H9 (cell line): Measurements from ENCODE around the gene YPEL4. TPM values are rescaled to one million over a fixed set of nuclear protein-coding genes. Genes with fewer than 3 reads are reported as not detected.

Experiments
- DNase-seq: peaks from one replicate; pipeline ENCODE4 v3.0.0-alpha.2; 2017
- H2AFZ ChIP-seq: one replicate; pipeline ENCODE4 v1.6.1; 2013; ENCODE audit warnings: mild to moderate bottlenecking, low read length, control low read depth, moderate library complexity
- H2AK5ac ChIP-seq: 2 replicates; pipeline ENCODE4 v1.6.1; 2013; ENCODE audit warnings: low read length, control low read depth, mixed read lengths; ENCODE audit not compliant: insufficient read length
- H2BK120ac ChIP-seq: one replicate; pipeline ENCODE4 v1.6.1; 2013; ENCODE audit warnings: low read depth, mild to moderate bottlenecking, low read length, control low read depth, inconsistent platforms; ENCODE audit not compliant: poor library complexity, severe bottlenecking
- H2BK12ac ChIP-seq: 2 replicates; pipeline ENCODE4 v1.6.1; 2013; ENCODE audit warnings: low read length, control low read depth, mixed read lengths, low read depth; ENCODE audit not compliant: insufficient read length
- H2BK15ac ChIP-seq: 2 replicates; pipeline ENCODE4 v1.6.1; 2013; ENCODE audit warnings: low read depth, low read length, control low read depth
- H2BK20ac ChIP-seq: one replicate; pipeline ENCODE4 v1.6.1; 2013; ENCODE audit warnings: low read depth, mild to moderate bottlenecking, low read length, control low read depth, inconsistent platforms; ENCODE audit not compliant: poor library complexity, severe bottlenecking
- H2BK5ac ChIP-seq: 2 replicates; pipeline ENCODE4 v1.6.1; 2013; ENCODE audit warnings: low read length, control low read depth, mixed read lengths; ENCODE audit not compliant: insufficient read length
- H3K14ac ChIP-seq: 2 replicates; pipeline ENCODE4 v1.6.1; 2013; ENCODE audit warnings: low read length, control low read depth; ENCODE audit not compliant: insufficient read depth
- H3K18ac ChIP-seq: 2 replicates; pipeline ENCODE4 v1.6.1; 2013; ENCODE audit warnings: low read depth, mild to moderate bottlenecking, mixed read lengths, low read length, control low read depth; ENCODE audit not compliant: insufficient read length
- H3K23ac ChIP-seq: 2 replicates; pipeline ENCODE4 v1.6.1; 2013; ENCODE audit warnings: low read length, control low read depth, mixed read lengths, low read depth; ENCODE audit not compliant: insufficient read length
- H3K23me2 ChIP-seq: 2 replicates; pipeline ENCODE4 v1.6.1; 2013; ENCODE audit warnings: low read depth, mild to moderate bottlenecking, mixed read lengths, low read length, control low read depth; ENCODE audit not compliant: insufficient read length, poor library complexity, severe bottlenecking
- H3K27ac ChIP-seq: 2 replicates; pipeline ENCODE4 v1.5.1; 2013; ENCODE audit warnings: low read length, control low read depth, mixed read lengths, low read depth; ENCODE audit not compliant: insufficient read length
- H3K27me3 ChIP-seq: 2 replicates; pipeline ENCODE4 v1.6.1; 2013; ENCODE audit warnings: low read length, control low read depth, inconsistent platforms; ENCODE audit not compliant: insufficient read depth
- H3K4ac ChIP-seq: 2 replicates; pipeline ENCODE4 v1.6.1; 2013; ENCODE audit warnings: low read depth, mild to moderate bottlenecking, control low read depth, inconsistent platforms, low read length, moderate library complexity
- H3K4me1 ChIP-seq: 2 replicates; pipeline ENCODE4 v1.6.1; 2013; ENCODE audit warnings: low read length, control low read depth, inconsistent platforms; ENCODE audit not compliant: insufficient read depth
- H3K4me2 ChIP-seq: 2 replicates; pipeline ENCODE4 v1.6.1; 2013; ENCODE audit warnings: low read length, control low read depth, mixed read lengths; ENCODE audit not compliant: insufficient read length, insufficient read depth
- H3K56ac ChIP-seq: 2 replicates; pipeline ENCODE4 v1.6.1; 2013; ENCODE audit warnings: low read depth, mild to moderate bottlenecking, mixed read lengths, low read length, control low read depth; ENCODE audit not compliant: insufficient read length
- H3K79me1 ChIP-seq: 2 replicates; pipeline ENCODE4 v1.6.1; 2013; ENCODE audit warnings: low read depth, mild to moderate bottlenecking, moderate library complexity, low read length, control low read depth, inconsistent platforms; ENCODE audit not compliant: insufficient read depth, poor library complexity, severe bottlenecking
- H3K79me2 ChIP-seq: 2 replicates; pipeline ENCODE4 v1.6.1; 2013; ENCODE audit warnings: low read length, control low read depth, inconsistent platforms; ENCODE audit not compliant: insufficient read depth
- H3K9ac ChIP-seq: 2 replicates; pipeline ENCODE4 v1.6.1; 2013; ENCODE audit warnings: low read length, control low read depth, mixed read lengths; ENCODE audit not compliant: insufficient read length; ENCODE audit errors: extremely low read depth
- H3K9me3 ChIP-seq: one replicate; pipeline ENCODE4 v1.6.1; 2013; ENCODE audit warnings: low read depth, low read length, inconsistent platforms; ENCODE audit not compliant: control insufficient read depth
- H3T11ph ChIP-seq: one replicate; pipeline ENCODE4 v1.6.1; 2013; ENCODE audit warnings: mild to moderate bottlenecking, low read length, control low read depth, inconsistent platforms
- H4K20me1 ChIP-seq: one replicate; pipeline ENCODE4 v1.6.1; 2013; ENCODE audit not compliant: control insufficient read depth, insufficient read length, insufficient read depth
- H4K5ac ChIP-seq: 2 replicates; pipeline ENCODE4 v1.6.1; 2013; ENCODE audit warnings: low read depth, mild to moderate bottlenecking, mixed read lengths, low read length, control low read depth; ENCODE audit not compliant: insufficient read length
- H4K8ac ChIP-seq: replicated peaks from 2 replicates; pipeline ENCODE4 v1.6.1; 2013; ENCODE audit warnings: low read length, control low read depth, mixed read lengths, low read depth; ENCODE audit not compliant: insufficient read length
- H4K91ac ChIP-seq: 2 replicates; pipeline ENCODE4 v1.6.1; 2013; ENCODE audit warnings: low read depth, mild to moderate bottlenecking, moderate library complexity, mixed read lengths, low read length, control low read depth; ENCODE audit not compliant: insufficient read length
- H3K27ac Mint-ChIP-seq, 3 experiments: 2 replicates in 2 of 3; 3 replicates in 1 of 3; pipeline ENCODE4 v1.8.0; 2020 to 2021; ENCODE audit warnings: mixed read lengths in 3 of 3, mild to moderate bottlenecking in 1 of 3, moderate library complexity in 1 of 3
- H3K27me3 Mint-ChIP-seq: 2 replicates; pipeline ENCODE4 v1.8.0; 2021; ENCODE audit warnings: low read depth, mild to moderate bottlenecking, moderate library complexity, mixed read lengths
- H3K36me3 Mint-ChIP-seq, 3 experiments: 2 replicates in 2 of 3; 3 replicates in 1 of 3; pipeline ENCODE4 v1.8.0; 2020 to 2021; ENCODE audit warnings: low read depth in 3 of 3, mixed read lengths in 3 of 3; ENCODE audit not compliant: insufficient read depth in 1 of 3
- H3K4me1 Mint-ChIP-seq, 2 experiments: 2 replicates each; pipeline ENCODE4 v1.8.0; 2020; ENCODE audit warnings: mixed read lengths in 2 of 2
- H3K4me3 Mint-ChIP-seq, 2 experiments: 2 replicates in 1 of 2; 3 replicates in 1 of 2; pipeline ENCODE4 v1.8.0; 2020 to 2021; ENCODE audit warnings: mild to moderate bottlenecking in 2 of 2, mixed read lengths in 2 of 2, moderate library complexity in 1 of 2
- H3K9me3 Mint-ChIP-seq, 2 experiments: 2 replicates in 1 of 2; 3 replicates in 1 of 2; pipeline ENCODE4 v1.8.0; 2020; ENCODE audit warnings: mild to moderate bottlenecking in 2 of 2, mixed read lengths in 2 of 2, moderate library complexity in 1 of 2
- CTCF ChIP-seq: fragments of 200-600 bp; sonication (generic); conservative IDR thresholded peaks from 3 replicates; pipeline ENCODE4 v1.8.0; 2021; ENCODE audit warnings: antibody characterized with exemption, mild to moderate bottlenecking
- WGBS: extraction: QIAGEN DNeasy Blood & Tissue Kit; methylation state at CpG from one replicate; pipeline ENCODE4 v1.1.7; 2013; ENCODE audit warnings: missing lambda C conversion rate, low lambda C conversion rate, mixed read lengths; ENCODE audit not compliant: insufficient read length; ENCODE audit errors: extremely low coverage; 5-methylcytosine and 5-hydroxymethylcytosine counted together
- total RNA-seq: library from RNA; stranded (reverse); gene quantifications from 2 replicates; pipeline ENCODE4 v1.2.1, GENCODE V29; 2021

Gene YPEL4
- total RNA-seq, 1 experiment from 2014 or later = 0.13 TPM

GRCh38 chr11:57635246-57635645 is 14.5 kb downstream of the YPEL4 start:
- H2BK5ac ChIP-seq = no peak overlapping the region
- H2BK120ac ChIP-seq = no peak overlapping the region
- no peak overlapping the region for H3T11ph ChIP-seq
- H2AFZ ChIP-seq = no peak overlapping the region
- H3K27ac Mint-ChIP-seq = no peak overlapping the region
- H3K79me2 ChIP-seq = peaks cover 4% of the 10 kb centered on the region; the same call in 1 of the 2 replicates
- peaks cover 28% of the 10 kb centered on the region for H3K27me3 Mint-ChIP-seq
- no peak overlapping the region for H3K14ac ChIP-seq
- no peak overlapping the region for H3K27ac ChIP-seq
- peaks cover 7% of the 10 kb centered on the region for H3K23me2 ChIP-seq
- no peak overlapping the region for H2AK5ac ChIP-seq
- no peak for DNase-seq
- H3K4ac ChIP-seq = no peak overlapping the region
- peaks cover 4% of the 10 kb centered on the region for H3K4me1 ChIP-seq
- no peak overlapping the region for H4K8ac ChIP-seq
- H2BK15ac ChIP-seq = no peak overlapping the region
- H3K56ac ChIP-seq = no peak overlapping the region
- no peak overlapping the region for H3K4me3 Mint-ChIP-seq
- no peak overlapping the region for H3K9ac ChIP-seq
- no peaks in the 10 kb centered on the region for H3K79me1 ChIP-seq
- peaks cover 19 to 24% of the 10 kb centered on the region in 2 experiments for H3K4me1 Mint-ChIP-seq
- peaks cover 9 to 14% (median 10%) of the 10 kb centered on the region in 3 experiments; a peak in 6 of 7 replicates for H3K36me3 Mint-ChIP-seq
- no peaks in the 10 kb centered on the region for H3K9me3 ChIP-seq
- no peaks in the 10 kb centered on the region for H4K20me1 ChIP-seq
- no CpG with 5 or more reads among the region's 8 CpGs for WGBS
- no peak overlapping the region for H2BK20ac ChIP-seq
- no peak overlapping the region for H2BK12ac ChIP-seq
- TF ChIP-seq CTCF = no peak
- no peak overlapping the region for H4K91ac ChIP-seq
- H3K4me2 ChIP-seq = no peak overlapping the region
- no peak overlapping the region for H3K18ac ChIP-seq
- no peaks in the 10 kb centered on the region for H3K27me3 ChIP-seq
- H3K23ac ChIP-seq = no peak overlapping the region
- H3K9me3 Mint-ChIP-seq = peaks cover 6 to 10% of the 10 kb centered on the region in 2 experiments; a peak in 4 of 5 replicates
- H4K5ac ChIP-seq = no peak overlapping the region
